ENCODE measurements around the gene GIMD1.

- TF ChIP-seq CTCF (IDR thresholded peaks at IDR 0.05) (no peak), POLR2AphosphoS5 (IDR thresholded peaks at IDR 0.05; ENCODE audit: low read depth, low read length) (no peak), REST (IDR thresholded peaks at IDR 0.05; ENCODE audit: insufficient read depth in 1 of 2, low read depth in 2 of 2, low read length in 1 of 2) (no peak), SIN3A (IDR thresholded peaks at IDR 0.05; ENCODE audit: borderline replicate concordance, insufficient read depth, low read depth, low read length) (no peak)
These were observed 41.6 kb upstream of the GIMD1 start for GRCh38 chr4:106409901-106410889.

Data from Panc1 (cell line).